ENCODE measurements around the gene TLX2. TPM values are rescaled to one million over a fixed set of nuclear protein-coding genes. Genes with fewer than 3 reads are reported as not detected.

The TLX2 gene
- total and polyA plus RNA-seq, 2 of the 13 experiments (the other 11 are each of a cell fraction or from before 2014, with no cell fraction given) = 0.05 to 0.20 TPM

DNA sequence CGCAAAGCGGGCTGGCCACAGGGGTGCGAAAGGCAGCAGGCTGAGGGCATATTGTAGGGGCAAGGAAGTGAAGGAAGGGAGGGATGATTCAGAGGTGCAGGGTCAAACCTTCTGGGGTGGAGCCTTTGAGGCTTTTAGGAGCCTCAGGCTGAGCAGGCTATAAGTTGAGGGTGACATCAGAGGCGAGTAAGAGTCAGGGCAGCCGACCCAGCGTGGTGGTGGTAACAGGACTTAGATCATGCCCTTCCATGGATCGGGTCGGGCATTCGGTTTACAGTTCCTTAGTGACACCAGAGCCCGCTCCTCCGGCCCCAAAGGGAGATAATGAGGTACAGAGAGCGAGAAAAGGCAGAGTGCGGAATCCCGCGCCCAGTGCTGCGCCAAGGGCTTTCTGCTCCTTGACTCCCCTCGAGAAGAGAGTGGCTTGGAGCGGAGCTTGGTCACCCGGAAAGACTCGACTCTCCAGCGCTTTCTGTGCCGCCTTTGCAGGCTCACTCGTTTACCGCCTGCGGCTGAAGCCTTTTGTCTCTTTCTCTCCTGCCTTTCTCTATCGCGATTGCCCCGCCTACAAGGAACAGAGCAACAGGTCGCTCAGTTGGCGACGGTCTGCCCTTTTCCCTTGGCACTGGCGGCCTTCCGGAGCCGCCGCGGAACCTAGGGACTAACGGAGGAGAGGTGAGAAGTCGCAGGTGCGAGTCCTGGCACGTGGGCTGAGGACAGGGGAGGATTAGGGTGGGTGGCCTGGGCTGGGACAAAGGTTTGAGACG, 15.6 kb upstream of the TLX2 start (continued):
- TF ChIP-seq ZNF484 (CRISPR knock-in tag; IDR thresholded peaks at IDR 0.05; ENCODE audit: borderline replicate concordance, low read depth) (no peak), SNAPC2 (CRISPR knock-in tag; IDR thresholded peaks at IDR 0.05) (no peak), ZNF563 (CRISPR knock-in tag; IDR thresholded peaks at IDR 0.05) (no peak), PHF8 (CRISPR knock-in tag; IDR thresholded peaks at IDR 0.05) (peak; percentile 48), GFI1 (CRISPR knock-in tag; IDR thresholded peaks at IDR 0.05; ENCODE audit: borderline replicate concordance) (no peak), ZNF782 (CRISPR knock-in tag; IDR thresholded peaks at IDR 0.05; ENCODE audit: borderline replicate concordance) (no peak), ZNF549 (CRISPR knock-in tag; IDR thresholded peaks at IDR 0.05) (no peak), AHDC1 (CRISPR knock-in tag; IDR thresholded peaks at IDR 0.05; ENCODE audit: borderline replicate concordance) (0 out of 2 replicates have a peak, but pooled peaks have one; percentile 36), LCORL (IDR thresholded peaks at IDR 0.05) (no peak), LCORL (CRISPR knock-in tag; IDR thresholded peaks at IDR 0.05) (0 out of 2 replicates have a peak, but pooled peaks have one; percentile 36), SIN3A (IDR thresholded peaks at IDR 0.05; ENCODE audit: borderline replicate concordance, low read depth, low read length) (no peak), HDAC1 (CRISPR knock-in tag; IDR thresholded peaks at IDR 0.05) (no peak), ZNF75D (CRISPR knock-in tag; IDR thresholded peaks at IDR 0.05; ENCODE audit: borderline replicate concordance) (0 out of 2 replicates have a peak, but pooled peaks have one; percentile 45), SUZ12 (IDR thresholded peaks at IDR 0.05; ENCODE audit: low read depth, low read length) (no peak), FOXK1 (CRISPR knock-in tag; IDR thresholded peaks at IDR 0.05; ENCODE audit: borderline replicate concordance, low read depth) (no peak), RBM22 (optimal IDR thresholded peaks at IDR 0.05; ENCODE audit: low read length) (no peak), GRHL1 (CRISPR knock-in tag; conservative IDR thresholded peaks at IDR 0.05) (no peak), EHMT2 (IDR thresholded peaks at IDR 0.05; ENCODE audit: borderline replicate concordance, low read depth, low read length) (no peak), TBL1XR1 (IDR thresholded peaks at IDR 0.05; ENCODE audit: borderline replicate concordance, low read length, partially characterized antibody) (no peak), DNMT1 (CRISPR knock-in tag; IDR thresholded peaks at IDR 0.05) (0 out of 2 replicates have a peak, but pooled peaks have one; percentile 5)
- TF ChIP-seq, protein P1, sequence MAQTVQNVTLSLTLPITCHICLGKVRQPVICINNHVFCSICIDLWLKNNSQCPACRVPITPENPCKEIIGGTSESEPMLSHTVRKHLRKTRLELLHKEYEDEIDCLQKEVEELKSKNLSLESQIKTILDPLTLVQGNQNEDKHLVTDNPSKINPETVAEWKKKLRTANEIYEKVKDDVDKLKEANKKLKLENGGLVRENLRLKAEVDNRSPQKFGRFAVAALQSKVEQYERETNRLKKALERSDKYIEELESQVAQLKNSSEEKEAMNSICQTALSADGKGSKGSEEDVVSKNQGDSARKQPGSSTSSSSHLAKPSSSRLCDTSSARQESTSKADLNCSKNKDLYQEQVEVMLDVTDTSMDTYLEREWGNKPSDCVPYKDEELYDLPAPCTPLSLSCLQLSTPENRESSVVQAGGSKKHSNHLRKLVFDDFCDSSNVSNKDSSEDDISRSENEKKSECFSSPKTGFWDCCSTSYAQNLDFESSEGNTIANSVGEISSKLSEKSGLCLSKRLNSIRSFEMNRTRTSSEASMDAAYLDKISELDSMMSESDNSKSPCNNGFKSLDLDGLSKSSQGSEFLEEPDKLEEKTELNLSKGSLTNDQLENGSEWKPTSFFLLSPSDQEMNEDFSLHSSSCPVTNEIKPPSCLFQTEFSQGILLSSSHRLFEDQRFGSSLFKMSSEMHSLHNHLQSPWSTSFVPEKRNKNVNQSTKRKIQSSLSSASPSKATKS (CRISPR knock-in tag; IDR thresholded peaks at IDR 0.05) = no peak

All from HepG2 (cell line).